GM19193 (cell line): ENCODE results near the gene MYCN.

Experiments used
- POLR2A ChIP-seq: IDR thresholded peaks from 4 replicates; pipeline ENCODE4 v1.6.1; 2011; ENCODE audit not compliant: insufficient read depth, insufficient read length; ENCODE audit errors: extremely low read depth

The MYCN gene

GRCh38 chr2:15974565-15975260 is 34.4 kb downstream of the MYCN start:
- TF ChIP-seq POLR2A = no peak

DNA sequence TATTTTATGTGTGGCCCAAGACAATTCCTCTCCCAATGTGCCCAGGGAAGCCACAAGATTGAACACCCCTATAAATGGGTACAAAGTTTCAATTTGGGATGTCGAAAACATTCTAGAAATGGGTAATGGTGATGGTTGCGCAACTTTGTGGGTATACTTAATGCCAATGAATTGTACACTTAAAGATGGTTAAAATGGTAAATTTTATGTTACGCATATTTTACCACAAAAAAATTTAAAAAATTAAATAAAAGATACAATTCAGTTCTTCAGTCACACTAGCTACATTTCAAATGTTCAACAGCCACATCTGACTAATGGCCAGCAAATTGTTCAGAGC is 34.9 kb downstream of the MYCN start:
- TF ChIP-seq POLR2A = no peak

- no peak for TF ChIP-seq POLR2A
Observed at GRCh38 chr2:15975676-15976075, 35.3 kb downstream of the MYCN start.

GRCh38 chr2:15976354-15976753 is 36.0 kb downstream of the MYCN start:
- no peak for TF ChIP-seq POLR2A

DNA sequence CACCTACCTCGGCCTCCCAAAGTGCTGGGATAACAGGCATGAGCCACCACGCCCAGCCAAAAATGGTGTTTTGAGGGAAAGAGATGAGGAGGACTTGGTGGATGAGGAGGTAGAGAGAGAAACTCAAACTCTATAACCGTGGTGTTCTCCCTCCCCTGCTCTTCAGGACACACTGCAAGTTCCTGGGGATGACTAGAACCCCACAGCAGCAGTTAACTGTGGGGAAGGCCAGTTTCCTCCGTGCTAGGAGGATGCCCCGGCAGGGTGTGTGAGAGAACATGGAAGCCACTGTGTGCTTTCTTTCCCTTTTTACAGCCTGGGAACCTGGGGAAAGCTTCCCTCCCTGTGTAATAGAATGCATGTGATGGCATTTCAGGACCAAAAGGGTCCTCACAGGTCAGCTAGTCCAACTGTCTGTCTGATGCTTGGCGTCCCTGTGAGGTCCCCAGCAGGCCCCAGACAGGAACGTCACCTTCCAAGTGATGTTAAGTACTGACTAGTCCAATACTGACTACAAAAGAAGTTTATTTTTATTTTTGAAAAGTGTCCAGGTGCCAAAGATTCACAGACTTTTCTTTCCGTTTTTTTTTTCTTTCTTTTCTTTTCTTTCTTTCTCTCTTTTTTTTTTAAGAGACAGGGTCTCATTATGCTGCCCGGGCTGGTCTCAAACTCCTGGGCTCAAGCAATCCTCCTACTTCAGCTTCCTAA is 38.9 kb downstream of the MYCN start:
- TF ChIP-seq POLR2A = no peak

DNA sequence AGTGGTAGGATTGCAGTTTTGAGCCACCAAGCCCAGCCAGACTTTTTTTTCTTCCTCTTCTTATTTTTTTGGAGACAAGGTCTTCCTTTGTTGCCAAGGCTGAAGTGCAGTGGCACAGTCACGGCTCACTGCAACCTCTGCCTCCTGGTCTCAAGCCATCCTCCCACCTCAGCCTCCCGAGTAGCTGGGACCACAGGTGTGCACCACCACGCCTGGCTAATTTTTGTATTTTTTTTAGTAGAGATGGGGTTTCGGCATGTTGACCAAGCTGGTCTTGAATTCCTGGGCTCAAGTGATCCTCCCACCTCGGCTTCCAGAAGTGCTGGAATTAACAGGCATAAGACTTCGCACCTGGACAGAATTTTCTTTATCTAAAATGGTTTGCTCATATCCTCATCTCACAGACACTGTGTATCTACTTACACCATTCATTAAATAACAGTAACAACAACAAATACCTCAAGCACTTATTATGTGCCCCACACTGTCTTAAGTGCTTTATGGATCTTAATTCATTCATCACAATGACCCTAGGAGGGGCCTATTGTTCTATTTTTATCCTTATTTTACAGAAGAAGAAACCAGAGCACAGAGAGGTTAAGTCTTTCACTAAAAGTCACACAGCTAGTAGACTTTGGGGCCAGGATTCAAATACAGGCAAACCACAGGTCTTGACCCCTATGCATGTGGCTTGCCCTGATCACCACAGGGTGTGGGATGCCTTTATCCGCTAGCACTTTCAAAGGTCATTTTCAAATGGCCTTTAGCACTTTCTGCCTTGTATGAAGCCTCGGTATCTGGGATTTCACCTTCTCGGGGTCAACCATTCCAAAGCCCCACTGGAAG is 39.6 kb downstream of the MYCN start:
- TF ChIP-seq POLR2A = no peak

- no peak for TF ChIP-seq POLR2A
Observed at GRCh38 chr2:15980605-15981098, 40.3 kb downstream of the MYCN start.

DNA sequence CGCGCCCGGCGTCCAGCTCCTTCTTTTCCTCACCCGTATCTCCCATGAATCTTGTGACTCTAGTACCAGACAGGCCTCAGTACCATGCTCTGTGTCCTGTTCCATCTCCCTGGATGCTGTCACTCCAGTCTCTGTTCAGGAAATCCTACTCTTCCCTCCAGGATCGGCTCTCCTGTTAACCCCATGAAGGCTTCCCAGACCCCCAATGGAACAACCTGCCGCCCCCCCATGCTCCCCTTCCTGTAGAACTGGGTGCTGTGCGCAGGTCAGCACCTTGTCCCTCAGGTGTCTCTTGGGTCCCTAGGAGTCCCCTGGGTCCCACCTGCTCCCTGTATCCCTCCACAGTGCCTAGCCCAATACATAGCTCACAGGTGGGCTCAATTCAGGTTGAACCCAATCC is 41.3 kb downstream of the MYCN start:
- no peak for TF ChIP-seq POLR2A

- TF ChIP-seq POLR2A = no peak
Observed at GRCh38 chr2:15982285-15983044, 42.1 kb downstream of the MYCN start.

GRCh38 chr2:15983496-15983895 is 43.1 kb downstream of the MYCN start:
- TF ChIP-seq POLR2A = no peak

DNA sequence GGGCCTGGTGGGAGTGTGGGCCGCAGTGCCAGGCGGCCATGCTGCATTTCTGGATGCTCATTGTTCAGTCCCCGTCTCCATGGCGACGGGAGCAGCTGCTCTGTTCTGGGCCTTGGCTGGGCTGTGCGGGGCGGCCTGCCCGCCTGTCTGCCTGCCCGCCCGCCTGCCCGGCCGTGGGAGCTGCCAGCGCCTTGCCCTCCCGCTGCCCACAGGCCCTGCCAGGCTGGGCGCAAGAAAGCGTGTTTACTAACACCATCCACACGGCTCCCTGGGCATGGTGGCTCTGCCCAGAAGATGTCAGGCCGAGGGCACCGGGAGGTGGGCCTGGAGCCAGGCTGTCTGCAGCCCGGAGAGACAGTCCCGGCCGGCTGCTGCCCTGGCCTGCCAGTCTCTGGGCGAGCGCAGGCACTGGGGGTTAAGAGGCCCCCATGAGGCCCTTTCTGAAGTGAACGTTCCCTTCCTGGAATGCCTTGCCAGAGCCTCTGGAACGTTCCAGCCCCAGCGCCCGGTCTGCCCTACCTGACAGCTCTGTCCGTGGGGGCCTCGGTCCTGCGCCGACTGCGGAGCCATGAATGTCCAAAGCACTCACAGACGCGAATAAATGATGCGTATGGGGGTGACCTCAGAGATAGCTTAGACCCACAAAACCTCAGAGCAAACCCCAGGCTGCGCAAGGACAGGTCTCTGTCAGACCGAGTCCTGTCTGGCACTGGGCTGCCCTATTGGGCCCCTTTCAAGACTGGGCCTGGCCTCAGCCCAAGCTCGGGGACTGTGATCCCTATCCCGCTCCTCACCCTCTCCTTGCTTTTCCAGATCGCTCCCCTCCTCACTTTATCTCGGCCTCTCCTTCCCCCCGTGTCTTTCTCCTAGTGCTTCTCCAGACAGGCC is 44.3 kb downstream of the MYCN start:
- TF ChIP-seq POLR2A = no peak

- TF ChIP-seq POLR2A = no peak
Observed at GRCh38 chr2:15985531-15985930, 45.2 kb downstream of the MYCN start.

GRCh38 chr2:15986068-15986560 is 45.8 kb downstream of the MYCN start:
- TF ChIP-seq POLR2A = no peak

DNA sequence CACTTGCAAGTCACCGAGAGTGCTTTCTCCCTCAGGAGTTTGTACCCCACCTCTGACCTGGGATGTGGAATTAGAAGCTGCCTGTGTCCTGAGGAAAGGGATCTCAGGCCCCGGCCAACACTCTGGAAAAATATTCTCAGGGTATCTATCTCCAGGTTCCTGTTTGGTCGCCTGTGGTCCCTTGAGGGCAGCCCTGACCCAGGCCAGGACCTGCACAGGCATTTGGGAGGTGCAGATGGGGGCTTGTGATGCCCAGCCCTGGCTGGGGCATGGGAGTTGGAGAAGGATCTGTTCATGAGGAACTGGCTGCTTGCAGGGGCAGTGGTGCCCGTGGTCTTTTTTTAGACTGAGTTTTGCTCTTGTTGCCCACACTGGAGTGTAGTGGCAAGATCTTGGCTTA is 46.3 kb downstream of the MYCN start:
- no peak for TF ChIP-seq POLR2A
